ENCODE results near the gene ROCK2. TPM values are rescaled to one million over a fixed set of nuclear protein-coding genes. Genes with fewer than 3 reads are reported as not detected.

ROCK2 gene
- total and polyA plus RNA-seq, 2 of the 8 experiments (the other 6 are each of a cell fraction or from before 2014, with no cell fraction given), result 2.7 to 29.0 TPM

DNA sequence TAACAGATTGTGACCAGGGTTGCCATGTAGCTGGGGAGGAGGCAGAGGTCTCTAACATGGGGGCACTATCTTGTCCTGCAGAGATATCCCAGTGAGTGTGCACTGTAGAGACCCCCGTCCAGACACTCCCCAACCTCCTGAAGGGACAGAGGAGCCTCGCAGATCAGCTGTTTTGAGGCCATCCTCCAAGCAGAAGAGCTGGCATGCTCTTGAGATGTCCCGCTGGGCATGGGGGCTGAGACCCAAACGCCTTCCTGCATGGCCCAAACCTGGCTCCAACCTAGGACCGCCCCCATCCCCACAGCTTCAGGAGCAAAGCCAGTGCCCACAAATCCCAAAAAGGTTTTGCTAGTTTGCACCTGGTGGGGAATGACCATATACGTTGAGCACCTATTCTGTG lies 191.8 kb downstream of the ROCK2 start:
- CTCF ChIA-PET (ENCODE audit: partially characterized antibody), result interaction anchor here (0.9 to 11.4 kb wide), 5 partner anchors 9 to 262 kb away, joined by 3 to 111 read pairs (median 4); a partner anchor contains a TSS
- H4K8ac ChIP-seq (ENCODE audit: extremely low read depth, insufficient read depth, low read length), result no peak overlapping the region
- TF ChIP-seq POLR2AphosphoS5 (IDR thresholded peaks at IDR 0.05; ENCODE audit: low read depth, low read length) (peak; percentile 61; the same call in 1 of the 2 replicates), SP1 (IDR thresholded peaks at IDR 0.05; ENCODE audit: low read depth, low read length) (no peak), SIN3A (conservative IDR thresholded peaks at IDR 0.05 in 1 of 2, IDR thresholded peaks at IDR 0.05 in 1 of 2; ENCODE audit: low read depth in 1 of 2, low read length in 2 of 2) (no peak), EGR1 (IDR thresholded peaks at IDR 0.05; ENCODE audit: borderline replicate concordance, low read depth, low read length) (no peak), TEAD4 (IDR thresholded peaks at IDR 0.05; ENCODE audit: low read depth, low read length) (no peak), JUND (IDR thresholded peaks at IDR 0.05; ENCODE audit: low read length) (no peak), HDAC6 (IDR thresholded peaks at IDR 0.05; ENCODE audit: low read depth, low read length) (no peak)
- TF ChIP-seq, protein P1, sequence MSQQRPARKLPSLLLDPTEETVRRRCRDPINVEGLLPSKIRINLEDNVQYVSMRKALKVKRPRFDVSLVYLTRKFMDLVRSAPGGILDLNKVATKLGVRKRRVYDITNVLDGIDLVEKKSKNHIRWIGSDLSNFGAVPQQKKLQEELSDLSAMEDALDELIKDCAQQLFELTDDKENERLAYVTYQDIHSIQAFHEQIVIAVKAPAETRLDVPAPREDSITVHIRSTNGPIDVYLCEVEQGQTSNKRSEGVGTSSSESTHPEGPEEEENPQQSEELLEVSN (IDR thresholded peaks at IDR 0.05), result no peak

More for the DNA sequence above, 191.8 kb downstream of the ROCK2 start:
- no peak overlapping the region for H3K14ac ChIP-seq (ENCODE audit: insufficient read length)
- H2AFZ ChIP-seq (ENCODE audit: low read length), result no peak overlapping the region
- no peak overlapping the region for H2BK15ac ChIP-seq (ENCODE audit: low read length)
- no peak overlapping the region for H3K4me2 ChIP-seq (ENCODE audit: insufficient read depth in 1 of 2, low read depth in 2 of 2, low read length in 2 of 2)
- H2BK12ac ChIP-seq (ENCODE audit: low read depth, low read length), result no peak overlapping the region
- no peak overlapping the region for H3K56ac ChIP-seq (replicated peaks; ENCODE audit: insufficient read length, low read depth, low read length)
- no peak overlapping the region for H3K9ac ChIP-seq (replicated peaks in 1 of 4; ENCODE audit: extremely low read depth in 1 of 4, low read depth in 3 of 4, low read length in 3 of 4)
- H4K91ac ChIP-seq (replicated peaks; ENCODE audit: insufficient read length, low read length), result no peak overlapping the region
- no peaks in the 10 kb centered on the region for H3K79me1 ChIP-seq (ENCODE audit: low read depth, low read length)
- no peaks in the 10 kb centered on the region for H3K36me3 ChIP-seq (ENCODE audit: control insufficient read depth in 2 of 4, insufficient read depth in 4 of 4, low read length in 3 of 4)
- peaks cover 0 to 5% (median 4%) of the 10 kb centered on the region in 4 experiments; a peak in 5 of 7 replicates for H3K4me1 ChIP-seq (replicated peaks in 1 of 4; ENCODE audit: control insufficient read depth in 3 of 4, insufficient read depth in 4 of 4, low read length in 3 of 4)
- no peak overlapping the region for H3K18ac ChIP-seq (ENCODE audit: extremely low read depth, low read length)
- DNase-seq (ENCODE audit: low read depth in 1 of 2, low spot score in 2 of 2) (no peak), FAIRE-seq (no peak)
- no peak overlapping the region for H3K27ac ChIP-seq (ENCODE audit: low read depth, low read length)
- no peak overlapping the region for H3K4ac ChIP-seq (replicated peaks; ENCODE audit: insufficient read length, low read depth, low read length)
- no peak overlapping the region for H3K4me3 ChIP-seq (ENCODE audit: extremely low read depth in 1 of 4, insufficient read depth in 2 of 4, low read depth in 3 of 4, low read length in 4 of 4)
- H3K23me2 ChIP-seq (ENCODE audit: low read depth, low read length), result peaks cover 2% of the 10 kb centered on the region; the same call in 1 of the 2 replicates
- H3K27me3 ChIP-seq (replicated peaks in 1 of 4; ENCODE audit: control insufficient read depth in 3 of 4, extremely low read depth in 1 of 4, insufficient read depth in 3 of 4, low read length in 3 of 4), result peaks cover 0 to 13% (median 10%) of the 10 kb centered on the region in 4 experiments; a peak in 5 of 7 replicates
- no peak overlapping the region for H3K23ac ChIP-seq (ENCODE audit: insufficient read length)
- no peak overlapping the region for H4K5ac ChIP-seq (ENCODE audit: insufficient read length, low read depth, low read length)
- H3K79me2 ChIP-seq (ENCODE audit: control insufficient read depth in 1 of 2, insufficient read depth in 2 of 2, low read length in 2 of 2), result no peaks in the 10 kb centered on the region
- POLR2A ChIA-PET (ENCODE audit: partially characterized antibody), result no interaction called here
- no peak overlapping the region for H2AK5ac ChIP-seq (ENCODE audit: low read depth, low read length)
- peaks cover 0 to under 1% of the 10 kb centered on the region in 2 experiments; a peak in 2 of 4 replicates for H3K9me3 ChIP-seq (ENCODE audit: insufficient read depth in 2 of 2, low read depth in 1 of 2, low read length in 1 of 2)
- H4K20me1 ChIP-seq (replicated peaks in 1 of 2; ENCODE audit: control insufficient read depth in 1 of 2, insufficient read depth in 2 of 2, low read length in 2 of 2), result no peaks in the 10 kb centered on the region
- H2BK20ac ChIP-seq (ENCODE audit: low read length), result no peak overlapping the region
- H2BK5ac ChIP-seq (ENCODE audit: low read depth, low read length), result no peak overlapping the region
- H2BK120ac ChIP-seq (replicated peaks; ENCODE audit: low read depth, low read length), result no peak overlapping the region
- 96% methylated on average over 6 of the region's 6 CpGs; no CpG with 5 or more reads in 1 of the 2 experiments for WGBS, 2 experiments (ENCODE audit: extremely low coverage in 1 of 2, insufficient coverage in 1 of 2, insufficient read length in 1 of 2, insufficient replicate concordance in 2 of 2, low coverage in 1 of 2, low lambda C conversion rate in 2 of 2, missing lambda C conversion rate in 1 of 2)

All from H1 (cell line).